Endothelial cell of umbilical vein (primary cell): ENCODE measurements around the gene FAM186B.

Experiments
- POLR2A ChIP-seq: IDR thresholded peaks from 2 replicates; pipeline ENCODE4 v1.6.1; 2012; ENCODE audit warnings: low read depth, mild to moderate bottlenecking, control low read depth, low read length
- POLR2AphosphoS5 ChIP-seq: IDR thresholded peaks from 2 replicates; pipeline ENCODE4 v1.6.1; 2012; ENCODE audit warnings: low read depth, mild to moderate bottlenecking, control low read depth, low read length, moderate library complexity; ENCODE audit not compliant: insufficient read depth
- TF ChIP-seq, protein P1 (sequence below), 2 donors: IDR thresholded peaks; 1 replicate in 1 of 2; 2 replicates in 1 of 2; pipeline ENCODE4 v1.5.1; 2011; ENCODE audit warnings: low read length in 2 of 2, mild to moderate bottlenecking in 2 of 2, moderate library complexity in 2 of 2, control low read depth in 1 of 2, inconsistent platforms in 1 of 2, low read depth in 1 of 2; ENCODE audit not compliant: insufficient read depth in 1 of 2; ENCODE audit errors: extremely low read depth in 1 of 2

DNA sequence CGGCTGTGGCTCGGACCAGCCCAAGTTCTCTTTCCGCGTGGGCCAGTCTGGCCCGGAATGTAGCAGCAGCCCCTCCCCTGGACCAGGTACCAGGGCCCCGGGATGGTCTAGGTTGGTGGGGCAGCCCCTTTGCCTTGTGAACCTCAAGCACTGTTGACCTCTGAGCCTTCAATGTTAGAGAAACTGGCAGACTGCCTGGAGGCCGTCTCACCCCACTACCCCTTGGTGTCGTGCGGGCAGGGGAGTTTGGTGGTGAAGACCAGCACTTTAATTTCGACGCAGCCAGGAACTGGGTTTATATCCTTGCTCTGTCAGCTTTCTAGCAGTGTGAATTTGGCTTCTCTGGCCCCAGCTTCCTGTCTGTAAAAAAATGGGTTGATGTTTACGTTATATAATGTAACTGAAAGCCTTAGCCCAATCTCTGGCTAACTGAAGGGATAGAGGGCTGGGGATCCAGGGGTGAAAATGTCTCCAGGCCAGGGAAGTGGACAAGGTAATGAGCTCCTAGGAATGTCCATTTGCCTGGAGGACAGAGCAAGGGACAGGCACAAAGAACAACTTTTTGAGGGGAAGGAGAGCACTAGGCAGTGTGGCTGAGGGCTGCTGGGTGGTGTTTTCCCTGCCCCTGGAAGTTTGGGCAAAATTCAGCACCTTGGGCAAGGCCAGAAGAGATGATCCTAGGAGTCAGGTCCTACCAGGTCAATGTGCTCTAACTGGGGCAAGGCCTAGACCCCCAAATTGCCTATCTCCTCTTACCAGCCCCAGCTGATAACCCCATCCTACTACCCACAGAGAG is 48.9 kb downstream of the FAM186B start:
- TF ChIP-seq, protein P1, sequence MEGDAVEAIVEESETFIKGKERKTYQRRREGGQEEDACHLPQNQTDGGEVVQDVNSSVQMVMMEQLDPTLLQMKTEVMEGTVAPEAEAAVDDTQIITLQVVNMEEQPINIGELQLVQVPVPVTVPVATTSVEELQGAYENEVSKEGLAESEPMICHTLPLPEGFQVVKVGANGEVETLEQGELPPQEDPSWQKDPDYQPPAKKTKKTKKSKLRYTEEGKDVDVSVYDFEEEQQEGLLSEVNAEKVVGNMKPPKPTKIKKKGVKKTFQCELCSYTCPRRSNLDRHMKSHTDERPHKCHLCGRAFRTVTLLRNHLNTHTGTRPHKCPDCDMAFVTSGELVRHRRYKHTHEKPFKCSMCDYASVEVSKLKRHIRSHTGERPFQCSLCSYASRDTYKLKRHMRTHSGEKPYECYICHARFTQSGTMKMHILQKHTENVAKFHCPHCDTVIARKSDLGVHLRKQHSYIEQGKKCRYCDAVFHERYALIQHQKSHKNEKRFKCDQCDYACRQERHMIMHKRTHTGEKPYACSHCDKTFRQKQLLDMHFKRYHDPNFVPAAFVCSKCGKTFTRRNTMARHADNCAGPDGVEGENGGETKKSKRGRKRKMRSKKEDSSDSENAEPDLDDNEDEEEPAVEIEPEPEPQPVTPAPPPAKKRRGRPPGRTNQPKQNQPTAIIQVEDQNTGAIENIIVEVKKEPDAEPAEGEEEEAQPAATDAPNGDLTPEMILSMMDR (IDR thresholded peaks at IDR 0.05; ENCODE audit: extremely low read depth in 1 of 2, insufficient read depth in 1 of 2, low read depth in 1 of 2, low read length in 2 of 2): no peak
- no peak for TF ChIP-seq POLR2A
- TF ChIP-seq POLR2AphosphoS5: no peak
